HG03097 (cell line): ENCODE results near the gene SUDS3.

Experiments used
- ATAC-seq: cut with Tn5 transposase; IDR thresholded peaks from one replicate; pipeline ENCODE4 v1.9.1; 2021; ENCODE audit not compliant: unreplicated experiment, low FRiP score

SUDS3 gene

DNA sequence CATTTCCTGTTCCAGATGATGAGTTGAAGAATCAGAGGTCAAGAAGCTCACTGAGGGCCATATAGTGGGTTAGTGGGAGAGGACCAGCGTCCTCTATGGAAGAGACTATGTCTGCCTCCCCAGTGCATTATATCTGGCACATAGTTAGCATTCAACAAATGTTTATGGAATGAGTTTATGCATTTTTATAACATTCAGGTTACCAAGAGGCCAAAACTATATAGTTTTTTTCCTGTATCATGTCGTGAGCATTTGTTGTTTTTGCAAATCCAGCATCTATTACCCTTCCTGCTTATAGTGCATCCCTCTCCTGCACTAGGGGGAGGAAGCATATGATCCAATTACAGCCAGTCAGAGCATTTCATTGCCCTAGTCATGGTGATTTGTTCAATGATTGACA, 60.6 kb downstream of the SUDS3 start:
- no peak for ATAC-seq

- ATAC-seq: no peak
Observed at GRCh38 chr12:118439068-118439467, 62.7 kb downstream of the SUDS3 start.

GRCh38 chr12:118446247-118446646, 69.9 kb downstream of the SUDS3 start:
- no peak for ATAC-seq

- no peak for ATAC-seq
Observed at GRCh38 chr12:118447181-118447580, 70.8 kb downstream of the SUDS3 start.

DNA sequence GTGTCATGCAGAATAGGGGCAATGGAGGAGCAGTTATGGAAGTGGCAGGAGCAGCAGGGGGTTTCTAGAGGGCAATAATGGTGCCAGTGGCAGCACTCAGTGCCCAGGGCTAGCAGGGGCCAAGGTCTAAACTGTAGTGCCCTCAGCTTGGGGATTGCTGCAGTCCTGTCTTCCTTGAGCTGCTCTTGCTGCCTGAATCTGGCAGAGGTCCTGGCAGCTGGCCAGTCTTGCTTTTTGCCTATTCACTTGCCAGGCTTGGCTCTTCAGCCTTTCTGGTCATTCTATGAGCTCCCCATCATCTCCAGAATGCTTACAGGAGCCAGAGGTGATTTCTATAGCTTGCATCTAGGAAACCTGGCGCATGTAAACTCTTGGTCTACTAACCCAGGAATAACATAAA, 72.0 kb downstream of the SUDS3 start:
- no peak for ATAC-seq

DNA sequence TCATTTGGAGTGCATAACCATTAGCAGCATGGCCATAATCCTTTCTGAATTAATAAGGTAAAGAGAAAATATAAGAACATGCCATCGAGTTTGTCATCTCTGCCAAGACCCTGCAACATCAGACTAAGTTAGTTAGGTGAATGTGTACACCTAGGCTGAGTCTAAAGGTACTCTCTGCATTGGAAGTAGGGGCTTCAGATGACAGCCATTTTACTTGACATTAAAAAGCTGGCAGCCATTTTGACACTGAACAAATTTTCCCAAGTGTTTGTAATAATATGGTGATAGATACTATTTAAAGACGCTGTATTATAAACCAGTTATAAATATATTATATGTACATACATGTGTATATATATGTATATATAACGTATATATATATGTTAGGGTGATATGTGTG, 79.0 kb downstream of the SUDS3 start:
- no peak for ATAC-seq

DNA sequence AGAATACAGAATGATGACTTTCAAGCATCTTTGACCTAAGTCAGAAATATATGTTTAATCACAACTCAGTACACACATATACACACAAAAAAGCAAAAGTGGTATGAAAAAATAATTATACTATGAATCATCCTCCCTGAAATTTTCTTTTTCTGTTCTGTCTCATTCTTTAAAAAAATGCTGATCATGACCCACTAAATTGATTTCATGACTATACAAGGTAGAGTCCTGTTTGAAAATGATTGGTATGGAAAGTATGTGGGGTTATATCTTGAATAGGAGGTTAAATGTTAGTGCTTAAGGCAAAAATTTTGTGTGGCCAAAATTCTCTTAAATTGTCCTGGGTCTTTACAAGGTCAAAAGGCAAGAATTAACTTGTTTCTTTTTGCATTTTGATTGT, 80.4 kb downstream of the SUDS3 start:
- no peak for ATAC-seq

DNA sequence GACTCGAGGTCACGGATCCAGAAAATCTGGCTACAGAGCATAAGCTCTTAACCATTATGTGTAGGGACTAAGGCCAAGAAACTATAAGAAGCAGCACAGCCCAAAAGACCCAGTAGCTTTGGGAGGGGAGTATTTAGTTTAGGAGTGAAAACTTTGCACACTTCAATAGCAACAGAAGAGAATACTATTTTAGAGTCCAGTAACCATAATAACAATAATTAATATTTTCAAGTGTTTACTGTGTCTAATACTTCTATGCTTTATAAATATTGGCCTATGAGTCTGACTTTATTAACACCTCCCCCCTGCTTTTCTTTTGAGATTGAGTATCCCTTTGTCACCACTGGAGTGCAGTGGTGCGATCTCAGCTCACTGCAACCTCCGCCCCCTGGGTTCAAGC, 82.8 kb downstream of the SUDS3 start:
- no peak for ATAC-seq

- no peak for ATAC-seq
Observed at GRCh38 chr12:118463677-118464076, 87.3 kb downstream of the SUDS3 start.

DNA sequence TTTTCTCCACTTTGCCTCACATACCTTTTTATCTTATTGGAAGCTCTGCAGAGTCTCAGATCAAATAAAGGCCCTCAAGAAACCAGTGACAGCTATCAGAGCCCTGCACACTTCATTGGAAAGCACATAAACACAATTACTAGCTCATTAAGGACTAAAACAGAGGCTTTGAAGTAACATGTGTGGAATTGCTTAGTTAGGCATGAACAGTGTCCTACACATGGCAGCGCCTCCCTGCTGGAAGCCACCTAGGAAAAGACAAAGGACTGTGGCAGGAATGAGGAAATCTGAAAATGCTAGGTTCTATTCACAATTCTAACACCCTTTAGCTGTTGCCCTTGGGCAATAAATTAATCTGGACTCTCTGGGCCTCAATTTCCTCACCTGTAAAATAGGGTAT, 89.4 kb downstream of the SUDS3 start:
- no peak for ATAC-seq
